PC-3 (cell line): Measurements from ENCODE around the gene EFNA5. TPM values are rescaled to one million over a fixed set of nuclear protein-coding genes. Genes with fewer than 3 reads are reported as not detected.

Experiments used
- ATAC-seq: fragments of 200-7000 bp; cut with Tn5 transposase; 2 replicates; pipeline ENCODE4 v1.9.1; 2020; ENCODE audit warnings: mild to moderate bottlenecking, moderate library complexity
- BruUV-seq: library from RNA; stranded (reverse); fragments of 400-500 nt; replicated peaks from 2 replicates; lab custom pipeline; 2021; lab: Mats Ljungman, UMichigan
- CTCF ChIA-PET: fragments of 300-600 bp; sonication (Branson Sonifier 250); formaldehyde crosslinking; loops from one replicate; lab custom pipeline; 2022; ENCODE audit warnings: antibody characterized with exemption; lab: Charles Lee
- POLR2A ChIA-PET: fragments of 300-600 bp; sonication (Branson Sonifier 250); formaldehyde crosslinking; loops from one replicate; lab custom pipeline; 2022; ENCODE audit warnings: antibody characterized with exemption; ENCODE audit not compliant: unreplicated experiment; lab: Charles Lee
- DNase-seq: peaks from one replicate; pipeline ENCODE4 v3.0.0-alpha.2; 2015
- H2AFZ ChIP-seq: fragments of 300-600 bp; sonication (generic); 2 replicates; pipeline ENCODE4 v1.6.0; 2016; ENCODE audit warnings: antibody characterized with exemption, low read length
- H3F3A ChIP-seq: fragments of 300-600 bp; sonication (generic); one replicate; pipeline ENCODE4 v1.6.0; 2017; ENCODE audit warnings: antibody characterized with exemption, low read length, control low read depth, mild to moderate bottlenecking; ENCODE audit not compliant: unreplicated experiment
- H3K27ac ChIP-seq: fragments of 300-600 bp; sonication (generic); 2 replicates; pipeline ENCODE4 v1.5.1; 2016; ENCODE audit warnings: mild to moderate bottlenecking, low read length
- H3K27me3 ChIP-seq: fragments of 300-600 bp; sonication (generic); 2 replicates; pipeline ENCODE4 v1.6.1; 2016; ENCODE audit warnings: low read length, mixed read lengths
- H3K36me3 ChIP-seq: fragments of 300-600 bp; sonication (generic); 2 replicates; pipeline ENCODE4 v1.6.1; 2016; ENCODE audit warnings: low read depth, mixed run types, low read length, mixed read lengths
- H3K4me1 ChIP-seq: fragments of 300-600 bp; sonication (generic); 2 replicates; pipeline ENCODE4 v1.5.1; 2016; ENCODE audit warnings: low read length; ENCODE audit not compliant: insufficient read depth
- H3K4me2 ChIP-seq: fragments of 300-600 bp; sonication (generic); 2 replicates; pipeline ENCODE4 v1.6.0; 2016; ENCODE audit warnings: low read length
- H3K4me3 ChIP-seq: fragments of 300-600 bp; sonication (generic); 2 replicates; pipeline ENCODE4 v1.5.1; 2016; ENCODE audit warnings: mild to moderate bottlenecking, low read length, mixed read lengths
- H3K79me2 ChIP-seq: fragments of 300-600 bp; sonication (generic); 2 replicates; pipeline ENCODE4 v1.6.1; 2017; ENCODE audit warnings: low read length, mixed read lengths
- H3K9ac ChIP-seq: fragments of 300-600 bp; sonication (generic); 2 replicates; pipeline ENCODE4 v1.6.0; 2016; ENCODE audit warnings: mild to moderate bottlenecking, low read length
- H3K9me2 ChIP-seq: fragments of 300-600 bp; sonication (generic); replicated peaks from 2 replicates; pipeline ENCODE4 v1.6.1; 2016; ENCODE audit warnings: mixed run types, low read length, mixed read lengths
- H3K9me3 ChIP-seq: fragments of 300-600 bp; sonication (generic); 2 replicates; pipeline ENCODE4 v1.6.1; 2016; ENCODE audit warnings: low read length, mixed read lengths
- H4K20me1 ChIP-seq: fragments of 300-600 bp; sonication (generic); 2 replicates; pipeline ENCODE4 v1.6.1; 2016; ENCODE audit warnings: low read length, mixed read lengths
- EZH2 ChIP-seq: fragments of 300-600 bp; sonication (generic); IDR thresholded peaks from one replicate; pipeline ENCODE4 v1.6.1; 2017; ENCODE audit warnings: antibody characterized with exemption, mild to moderate bottlenecking, low read length; ENCODE audit not compliant: unreplicated experiment
- EZH2phosphoT487 ChIP-seq: fragments of 300-600 bp; sonication (generic); IDR thresholded peaks from 2 replicates; pipeline ENCODE4 v1.6.1; 2018; ENCODE audit warnings: mild to moderate bottlenecking, antibody characterized with exemption, low read length, borderline replicate concordance
- intact Hi-C: fragments of 100-400 bp; cut with micrococcal nuclease; formaldehyde crosslinking; loops from 2 replicates; pipeline ENCODE4 v1.9.0; 2023
- total RNA-seq: library from RNA; depleted of rRNA; stranded (reverse); fragments of >200 nt; gene quantifications from 2 replicates; pipeline ENCODE4 v1.2.3, GENCODE V29; 2014
- TF ChIP-seq, protein P1 (sequence below): fragments of 300-600 bp; sonication (generic); conservative IDR thresholded peaks from 2 replicates; pipeline ENCODE4 v1.5.1; 2017; ENCODE audit warnings: antibody characterized with exemption, low read depth, mild to moderate bottlenecking, low read length

EFNA5 gene
- total RNA-seq, 1 experiment from 2014 or later = 5.4 TPM

DNA sequence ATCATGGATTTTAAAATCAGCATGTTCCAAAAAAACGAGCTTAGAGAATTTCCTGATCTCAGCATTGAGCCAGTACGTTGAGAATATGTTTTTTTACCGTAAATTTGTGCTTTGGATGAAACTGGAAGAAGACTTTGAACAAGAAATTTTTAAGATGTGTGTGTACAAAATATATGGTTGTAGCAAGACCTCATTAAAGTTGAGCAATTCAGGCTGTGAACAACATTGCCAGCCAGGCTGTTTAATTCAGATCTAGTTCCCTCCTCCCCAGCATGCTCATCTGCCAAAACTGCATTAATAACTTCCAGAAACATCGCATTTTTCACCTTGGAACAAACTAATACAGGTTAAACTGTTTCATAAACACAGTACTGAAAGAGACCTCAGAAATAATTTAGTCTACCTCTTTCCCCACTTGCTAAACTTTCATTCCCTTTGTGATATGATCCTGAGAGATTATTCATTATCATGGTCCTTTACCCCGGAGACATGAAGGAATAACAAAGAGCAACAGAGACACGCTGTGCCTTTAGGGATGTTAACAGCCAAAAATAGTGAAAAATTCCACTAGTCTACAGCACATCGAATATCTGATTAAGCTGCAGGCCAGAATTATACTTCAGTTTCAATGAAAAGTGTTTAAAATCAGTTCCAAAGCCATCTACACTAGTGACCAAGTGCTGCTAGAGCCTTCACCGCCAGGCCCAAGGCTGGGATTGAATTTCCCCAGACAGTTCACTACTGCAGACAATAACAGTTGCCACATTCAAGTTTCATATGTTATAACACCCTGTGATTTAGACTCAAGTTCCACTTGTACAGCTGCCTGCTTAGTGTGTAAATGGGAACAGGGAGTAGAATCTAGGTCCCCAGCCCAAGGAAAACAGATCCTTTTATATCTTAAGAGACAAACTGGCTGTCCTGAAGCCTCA, 89.6 kb downstream of the EFNA5 start:
- ATAC-seq (no peak), DNase-seq (no peak)
- no peak overlapping the region for H3K4me2 ChIP-seq
- H2AFZ ChIP-seq = no peak overlapping the region
- peaks cover 8% of the 10 kb centered on the region for H3F3A ChIP-seq
- intact Hi-C loops = no loop called here
- no peaks in the 10 kb centered on the region for H3K9me2 ChIP-seq
- ChIA-PET CTCF (no interaction called here), POLR2A (no interaction called here)
- H3K27ac ChIP-seq = no peak overlapping the region
- H3K79me2 ChIP-seq = peaks cover 36% of the 10 kb centered on the region
- BruUV-seq = no TSS peak
- no peaks in the 10 kb centered on the region for H3K36me3 ChIP-seq
- H3K4me3 ChIP-seq = no peak overlapping the region
- no peak overlapping the region for H3K9ac ChIP-seq
- no peak for TF ChIP-seq EZH2
- TF ChIP-seq EZH2phosphoT487 = no peak
- TF ChIP-seq, protein P1, sequence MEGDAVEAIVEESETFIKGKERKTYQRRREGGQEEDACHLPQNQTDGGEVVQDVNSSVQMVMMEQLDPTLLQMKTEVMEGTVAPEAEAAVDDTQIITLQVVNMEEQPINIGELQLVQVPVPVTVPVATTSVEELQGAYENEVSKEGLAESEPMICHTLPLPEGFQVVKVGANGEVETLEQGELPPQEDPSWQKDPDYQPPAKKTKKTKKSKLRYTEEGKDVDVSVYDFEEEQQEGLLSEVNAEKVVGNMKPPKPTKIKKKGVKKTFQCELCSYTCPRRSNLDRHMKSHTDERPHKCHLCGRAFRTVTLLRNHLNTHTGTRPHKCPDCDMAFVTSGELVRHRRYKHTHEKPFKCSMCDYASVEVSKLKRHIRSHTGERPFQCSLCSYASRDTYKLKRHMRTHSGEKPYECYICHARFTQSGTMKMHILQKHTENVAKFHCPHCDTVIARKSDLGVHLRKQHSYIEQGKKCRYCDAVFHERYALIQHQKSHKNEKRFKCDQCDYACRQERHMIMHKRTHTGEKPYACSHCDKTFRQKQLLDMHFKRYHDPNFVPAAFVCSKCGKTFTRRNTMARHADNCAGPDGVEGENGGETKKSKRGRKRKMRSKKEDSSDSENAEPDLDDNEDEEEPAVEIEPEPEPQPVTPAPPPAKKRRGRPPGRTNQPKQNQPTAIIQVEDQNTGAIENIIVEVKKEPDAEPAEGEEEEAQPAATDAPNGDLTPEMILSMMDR = no peak
- H3K27me3 ChIP-seq = no peaks in the 10 kb centered on the region
- H4K20me1 ChIP-seq = no peaks in the 10 kb centered on the region
- H3K4me1 ChIP-seq = peaks cover 30% of the 10 kb centered on the region
- H3K9me3 ChIP-seq = no peaks in the 10 kb centered on the region

GRCh38 chr5:107578051-107578635, 92.6 kb downstream of the EFNA5 start:
- intact Hi-C loops = loop anchor here (10.0 kb wide), 4 partner anchors 227 to 767 kb away; no protein-coding TSS in a partner anchor

More at GRCh38 chr5:107578051-107578635, 92.6 kb downstream of the EFNA5 start:
- Histone ChIP-seq H3K27ac (peak overlapping the region; percentile 98), H3K4me3 (no peak overlapping the region), H4K20me1 (no peaks in the 10 kb centered on the region), H3K79me2 (peaks cover 64% of the 10 kb centered on the region), H2AFZ (no peak overlapping the region), H3K9ac (peak overlapping the region; percentile 85), H3K4me1 (peaks cover 60% of the 10 kb centered on the region), H3K9me2 (no peaks in the 10 kb centered on the region), H3K36me3 (no peaks in the 10 kb centered on the region), H3K9me3 (no peaks in the 10 kb centered on the region), H3F3A (peaks cover 8% of the 10 kb centered on the region), H3K4me2 (peak overlapping the region; percentile 66), H3K27me3 (no peaks in the 10 kb centered on the region)
- ChIA-PET POLR2A (interaction anchor here (0.6 kb wide), 1 partner anchor 108 kb away, joined by 5 read pairs; no protein-coding TSS in a partner anchor), CTCF (no interaction called here)
- DNase-seq = peak; percentile 81
- peak; percentile 65 for ATAC-seq
- TF ChIP-seq, protein P1 = no peak
- TF ChIP-seq EZH2 (no peak), EZH2phosphoT487 (no peak)
- BruUV-seq = no TSS peak
